22Rv1 (cell line): ENCODE results near the gene MLLT10.

ENCODE experiments used
- H3K27ac ChIP-seq: fragments of 450-650 bp; 2 replicates; pipeline ENCODE4 v1.5.1; 2017
- CTCF ChIP-seq: fragments of 450-650 bp; IDR thresholded peaks from 2 replicates; pipeline ENCODE4 v1.5.1; 2017; ENCODE audit warnings: mild to moderate bottlenecking
- ZFX ChIP-seq: fragments of 450-650 bp; IDR thresholded peaks from 2 replicates; pipeline ENCODE4 v1.6.1; 2017; ENCODE audit warnings: antibody characterized with exemption, borderline replicate concordance

The MLLT10 gene

GRCh38 chr10:21648040-21648439 is 114.0 kb downstream of the MLLT10 start:
- H3K27ac ChIP-seq = no peak overlapping the region
- no peak for TF ChIP-seq ZFX
- no peak for TF ChIP-seq CTCF

- no peak overlapping the region for H3K27ac ChIP-seq
- TF ChIP-seq ZFX = no peak
- no peak for TF ChIP-seq CTCF
These were observed 115.4 kb downstream of the MLLT10 start for GRCh38 chr10:21649454-21649872.

GRCh38 chr10:21650353-21650752 is 116.3 kb downstream of the MLLT10 start:
- TF ChIP-seq CTCF = no peak
- TF ChIP-seq ZFX = no peak
- no peak overlapping the region for H3K27ac ChIP-seq

GRCh38 chr10:21655236-21655635 is 121.2 kb downstream of the MLLT10 start:
- TF ChIP-seq ZFX (no peak), CTCF (no peak)
- no peak overlapping the region for H3K27ac ChIP-seq

GRCh38 chr10:21655687-21656086 is 121.7 kb downstream of the MLLT10 start:
- TF ChIP-seq CTCF (no peak), ZFX (no peak)
- H3K27ac ChIP-seq = no peak overlapping the region

- no peak overlapping the region for H3K27ac ChIP-seq
- TF ChIP-seq ZFX (no peak), CTCF (no peak)
These were observed 127.1 kb downstream of the MLLT10 start for GRCh38 chr10:21661087-21661486.

- TF ChIP-seq ZFX (no peak), CTCF (no peak)
- H3K27ac ChIP-seq = no peak overlapping the region
These were observed 127.9 kb downstream of the MLLT10 start for GRCh38 chr10:21661935-21662334.
